A549 (cell line): ENCODE data around the gene KIAA0513. TPM values are rescaled to one million over a fixed set of nuclear protein-coding genes. Genes with fewer than 3 reads are reported as not detected.

Experiments used
- ATAC-seq, 2 experiments: fragments of 200-7000 bp in 1 of 2; fragments of >200 bp in 1 of 2; cut with Nextera tagmentation in 1 of 2; cut with Tn5 transposase in 1 of 2; 3 replicates each; pipeline versions ENCODE4 v1.8.0 to v1.9.1; 2018 to 2020; ENCODE audit warnings: mild to moderate bottlenecking in 1 of 2, moderate library complexity in 1 of 2
- CTCF ChIA-PET: fragments of 300-600 bp; sonication (Branson Sonifier 250); formaldehyde crosslinking; extraction: SDS; loops from one replicate; lab custom pipeline; 2021; ENCODE audit warnings: antibody characterized with exemption, inconsistent platforms; lab: Yijun Ruan, JAX
- POLR2A ChIA-PET: fragments of 350-600 bp; formaldehyde crosslinking; extraction: SDS; loops from one replicate; lab custom pipeline; 2021; ENCODE audit warnings: antibody characterized with exemption, inconsistent platforms; lab: Yijun Ruan, JAX
- DNase-seq, 2 experiments: peaks; one replicate each; pipeline versions ENCODE4 v3.0.0 to v3.0.0-alpha.2; 2011 to 2016; ENCODE audit warnings: low read depth in 1 of 2, low spot score in 1 of 2
- FAIRE-seq: peaks from 2 replicates; lab custom pipeline; 2011; peaks lifted over from hg19 to GRCh38; lab: Jason Lieb, UNC
- H3K27ac ChIP-seq, 2 experiments: fragments of >200 bp; sonication (Bioruptor Twin); formaldehyde crosslinking; 3 replicates each; pipeline ENCODE4 v1.5.1; 2016 to 2017
- H3K4me1 ChIP-seq: fragments of >200 bp; sonication (Bioruptor Twin); formaldehyde crosslinking; 3 replicates; pipeline ENCODE4 v1.6.1; 2016
- H3K4me2 ChIP-seq: fragments of >200 bp; sonication (Bioruptor Twin); formaldehyde crosslinking; 3 replicates; pipeline ENCODE4 v1.6.1; 2016
- H3K4me3 ChIP-seq: fragments of >200 bp; sonication (Bioruptor Twin); formaldehyde crosslinking; 3 replicates; pipeline ENCODE4 v1.5.1; 2016
- H3K9me3 ChIP-seq: fragments of >200 bp; sonication (Bioruptor Twin); formaldehyde crosslinking; 3 replicates; pipeline ENCODE4 v1.6.1; 2016
- CHD2 ChIP-seq: fragments of 150-350 bp; IDR thresholded peaks from 2 replicates; pipeline ENCODE4 v1.6.1; 2014; ENCODE audit warnings: low read length; ENCODE audit not compliant: partially characterized antibody
- EHMT2 ChIP-seq: fragments of 200-600 bp; sonication (generic); IDR thresholded peaks from 2 replicates; pipeline ENCODE4 v1.6.1; 2016; ENCODE audit warnings: antibody characterized with exemption, low read depth, mild to moderate bottlenecking, moderate library complexity
- ESRRA ChIP-seq: fragments of 150-350 bp; IDR thresholded peaks from 2 replicates; pipeline ENCODE4 v1.6.1; 2014; ENCODE audit warnings: mild to moderate bottlenecking, low read length, borderline replicate concordance
- FOSB ChIP-seq: fragments of 250-450 bp; sonication (Bioruptor Pico); IDR thresholded peaks from 2 replicates; pipeline ENCODE4 v1.5.0; 2020; ENCODE audit warnings: mild to moderate bottlenecking, moderate library complexity
- FOSL2 ChIP-seq, 2 experiments: fragments of 450-650 bp in 1 of 2; fragments of >200 bp in 1 of 2; sonication (Bioruptor Twin) in 1 of 2; formaldehyde crosslinking; IDR thresholded peaks; 2 replicates each; pipeline versions ENCODE4 v1.5.0 to v1.6.1; 2016 to 2020; ENCODE audit warnings: mild to moderate bottlenecking in 1 of 2, moderate library complexity in 1 of 2
- GATA3 ChIP-seq: IDR thresholded peaks from 2 replicates; pipeline ENCODE4 v1.6.1; 2012; ENCODE audit warnings: borderline replicate concordance
- JUN ChIP-seq, 2 experiments: fragments of >200 bp; sonication (Bioruptor Twin); formaldehyde crosslinking; IDR thresholded peaks; 2 replicates in 1 of 2; 3 replicates in 1 of 2; pipeline ENCODE4 v1.6.1; 2016 to 2017
- JUNB ChIP-seq: fragments of >200 bp; sonication (Bioruptor Twin); formaldehyde crosslinking; IDR thresholded peaks from 2 replicates; pipeline ENCODE4 v1.6.1; 2016
- NPAS2 ChIP-seq: fragments of 250-450 bp; sonication (Bioruptor Pico); IDR thresholded peaks from 2 replicates; pipeline ENCODE4 v1.8.0; 2022; ENCODE audit warnings: mild to moderate bottlenecking, moderate library complexity, borderline replicate concordance
- RNF2 ChIP-seq: fragments of 200-600 bp; sonication (generic); IDR thresholded peaks from 2 replicates; pipeline ENCODE4 v1.6.1; 2016; ENCODE audit warnings: low read depth, mild to moderate bottlenecking, antibody characterized with exemption, moderate library complexity, borderline replicate concordance
- TFCP2L1 ChIP-seq: fragments of 250-450 bp; sonication (Bioruptor Pico); IDR thresholded peaks from 2 replicates; pipeline ENCODE4 v1.5.0; 2021; ENCODE audit warnings: mild to moderate bottlenecking
- ZC3H11A ChIP-seq: fragments of 450-650 bp; IDR thresholded peaks from 2 replicates; pipeline ENCODE4 v1.6.1; 2014; ENCODE audit warnings: antibody characterized with exemption, mild to moderate bottlenecking
- ZFP36 ChIP-seq: fragments of 450-650 bp; IDR thresholded peaks from 2 replicates; pipeline ENCODE4 v1.6.1; 2014; ENCODE audit warnings: borderline replicate concordance; ENCODE audit not compliant: partially characterized antibody
- ZNF302 ChIP-seq: fragments of 250-450 bp; sonication (Bioruptor Pico); IDR thresholded peaks from 2 replicates; pipeline ENCODE4 v1.9.0; 2021; ENCODE audit warnings: inconsistent platforms, mild to moderate bottlenecking, moderate library complexity
- ZSCAN20 ChIP-seq: fragments of 250-450 bp; sonication (Bioruptor Pico); IDR thresholded peaks from 2 replicates; pipeline ENCODE4 v1.8.0; 2022; ENCODE audit warnings: mild to moderate bottlenecking, moderate library complexity
- WGBS: methylation state at CpG from one replicate; pipeline ENCODE4 v1.1.6; 2017; ENCODE audit errors: missing lambda C conversion rate; 5-methylcytosine and 5-hydroxymethylcytosine counted together
- polyA plus RNA-seq, 4 experiments: library from polyadenylated mRNA; depleted of rRNA in 3 of 4; stranded (reverse); fragments of >200 nt; fragmentation: RNase III in 1 of 4; extraction: RNeasy Plus Mini Kit Qiagen cat#74134 plus additional on column Dnase treatment in 1 of 4; gene quantifications; 2 replicates in 3 of 4; 3 replicates in 1 of 4; pipeline ENCODE4 v1.2.3, GENCODE V29; 2011 to 2017
- TF ChIP-seq, protein P1 (sequence below): fragments of >200 bp; sonication (Bioruptor Twin); formaldehyde crosslinking; IDR thresholded peaks from 2 replicates; pipeline ENCODE4 v1.6.1; 2016
- TF ChIP-seq, protein P2 (sequence below): IDR thresholded peaks from 2 replicates; pipeline ENCODE4 v1.6.1; 2012; ENCODE audit warnings: low read depth, borderline replicate concordance

KIAA0513 gene
- polyA plus RNA-seq, 2 of the 4 experiments (the other 2 are of a cell fraction), result 1.8 TPM

DNA sequence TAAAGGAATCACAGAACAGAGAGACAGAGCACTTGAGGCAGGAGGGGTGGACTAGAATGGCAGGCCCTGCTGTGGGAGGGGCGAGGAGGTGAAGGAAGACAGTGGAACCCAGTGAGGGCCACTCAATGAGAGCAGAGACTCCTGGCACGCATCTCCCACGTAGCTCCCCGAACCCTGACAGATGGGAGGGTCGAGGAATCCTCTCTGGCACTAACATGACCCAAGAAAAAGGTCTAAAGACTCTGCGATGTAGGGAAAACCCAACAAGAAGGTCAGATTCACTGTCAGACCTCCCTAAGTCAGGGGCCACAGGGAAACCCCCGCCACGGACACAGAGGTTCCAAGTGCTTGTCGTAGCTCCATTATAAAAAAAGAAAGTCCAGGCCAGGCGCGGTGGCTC is 31.2 kb upstream of the KIAA0513 start (continued):
- TF ChIP-seq, protein P1, sequence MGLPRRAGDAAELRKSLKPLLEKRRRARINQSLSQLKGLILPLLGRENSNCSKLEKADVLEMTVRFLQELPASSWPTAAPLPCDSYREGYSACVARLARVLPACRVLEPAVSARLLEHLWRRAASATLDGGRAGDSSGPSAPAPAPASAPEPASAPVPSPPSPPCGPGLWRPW, result no peak
- TF ChIP-seq, protein P2, sequence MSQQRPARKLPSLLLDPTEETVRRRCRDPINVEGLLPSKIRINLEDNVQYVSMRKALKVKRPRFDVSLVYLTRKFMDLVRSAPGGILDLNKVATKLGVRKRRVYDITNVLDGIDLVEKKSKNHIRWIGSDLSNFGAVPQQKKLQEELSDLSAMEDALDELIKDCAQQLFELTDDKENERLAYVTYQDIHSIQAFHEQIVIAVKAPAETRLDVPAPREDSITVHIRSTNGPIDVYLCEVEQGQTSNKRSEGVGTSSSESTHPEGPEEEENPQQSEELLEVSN, result no peak
- TF ChIP-seq FOSL2 (IDR thresholded peaks at IDR 0.05) (no peak), FOSL2 (CRISPR knock-in tag; IDR thresholded peaks at IDR 0.05) (no peak)
- TF ChIP-seq, all 56 proteins: peak for 0

DNA sequence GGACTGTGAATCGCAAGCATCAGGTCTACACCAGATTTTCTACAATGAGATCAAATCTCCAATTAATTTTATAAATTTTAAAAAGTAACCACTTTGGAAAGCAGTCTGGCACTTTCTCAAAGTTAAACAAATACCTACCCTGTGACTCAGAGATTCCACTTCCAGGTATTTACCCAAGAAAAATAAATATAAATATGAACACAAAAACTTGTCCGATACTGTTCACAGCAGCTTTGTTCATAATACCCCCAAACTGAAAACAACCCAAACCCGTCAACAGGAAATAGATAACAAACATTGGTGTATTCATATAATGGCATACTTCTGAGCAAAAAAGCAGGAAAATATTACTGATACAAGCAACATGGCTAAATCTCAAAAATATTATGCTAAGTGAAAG is 28.4 kb upstream of the KIAA0513 start:
- CTCF ChIA-PET, result interaction anchor here (0.9 to 1.6 kb wide), 6 partner anchors 8 to 116 kb away, joined by 3 to 6 read pairs (median 4); no protein-coding TSS in a partner anchor
- Histone ChIP-seq H3K27ac (peak overlapping the region; percentile 79 to 90), H3K4me3 (peak overlapping the region; percentile 7; the same call in 1 of the 3 replicates), H3K9me3 (no peaks in the 10 kb centered on the region), H3K4me1 (peaks cover 88% of the 10 kb centered on the region), H3K4me2 (peak overlapping the region; percentile 76)
- no peak for FAIRE-seq
- DNase-seq, result peak in 1 of 2 experiments; percentile 57
- 1% methylated on average over 3 of the region's 3 CpGs for WGBS
- POLR2A ChIA-PET, result no interaction called here
- ATAC-seq, result no peak
- TF ChIP-seq CHD2 (no peak), JUNB (peak; percentile 79), FOSL2 (IDR thresholded peaks at IDR 0.05) (peak; percentile 55; the same call in 1 of the 2 replicates), FOSL2 (CRISPR knock-in tag; IDR thresholded peaks at IDR 0.05) (peak; percentile 82), TFCP2L1 (CRISPR knock-in tag) (no peak), JUN (IDR thresholded peaks at IDR 0.05) (peak; percentile 28 to 62; a peak in 1 of 5 replicates), GATA3 (peak; percentile 64; the same call in 1 of the 2 replicates)
- TF ChIP-seq, all 56 proteins: peak for 4

DNA sequence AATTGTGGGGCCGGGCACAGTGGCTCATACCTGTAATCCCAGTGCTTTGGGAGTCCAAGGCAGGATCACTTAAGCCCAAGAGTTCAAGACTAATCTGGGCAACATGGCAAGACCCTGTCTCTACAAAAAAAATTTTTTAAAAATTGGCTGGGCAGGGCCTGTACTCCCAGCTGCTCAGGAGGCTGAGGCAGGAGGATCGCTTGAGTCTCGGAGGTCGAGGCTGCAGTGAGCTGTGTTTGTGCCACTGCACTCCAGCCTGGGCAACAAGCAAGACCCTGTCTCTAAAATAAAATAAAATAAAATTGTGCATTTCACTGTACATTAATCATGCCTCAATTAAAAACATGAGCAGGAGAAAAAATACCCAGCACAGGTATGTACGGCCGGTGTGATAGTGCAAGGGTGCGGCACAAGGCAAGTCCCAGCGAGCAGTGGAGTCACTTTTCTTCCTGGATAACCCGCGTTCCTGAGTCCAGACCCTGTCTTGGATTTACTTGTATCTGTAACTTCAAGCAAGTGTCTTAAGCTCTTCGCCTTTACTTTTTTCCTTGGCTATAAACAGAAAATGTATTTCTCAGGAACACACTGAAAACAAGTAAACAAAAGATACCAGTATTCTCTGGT is 27.6 kb upstream of the KIAA0513 start:
- H3K4me1 ChIP-seq, result peaks cover 92% of the 10 kb centered on the region

DNA sequence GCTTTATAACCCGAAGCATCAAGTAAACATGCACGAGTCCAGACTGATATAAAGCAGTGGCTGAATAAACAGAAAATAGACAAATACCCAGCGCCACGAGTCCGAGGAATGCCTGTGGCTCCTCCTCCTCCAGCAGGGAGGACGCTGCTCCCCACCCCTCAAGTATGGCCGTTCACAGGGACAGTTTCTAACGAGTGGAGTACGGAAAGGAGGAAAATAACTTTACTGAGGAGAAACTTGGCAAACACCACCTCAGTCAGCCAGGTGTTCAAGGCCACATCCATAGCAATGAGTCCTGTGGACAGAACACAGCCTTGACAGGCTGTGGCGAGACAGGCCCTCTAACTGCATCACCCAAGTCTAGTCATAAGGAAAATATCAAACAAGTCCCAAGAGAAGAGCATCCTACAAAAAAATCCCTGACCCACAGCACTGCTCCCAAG is 25.5 kb upstream of the KIAA0513 start:
- FAIRE-seq (no peak), ATAC-seq (no peak), DNase-seq (no peak)
- no peak overlapping the region for H3K4me3 ChIP-seq
- 73% methylated on average over 10 of the region's 10 CpGs for WGBS
- peak overlapping the region; percentile 76 for H3K4me2 ChIP-seq
- H3K27ac ChIP-seq, result peak overlapping the region; percentile 79 to 90
- no peaks in the 10 kb centered on the region for H3K9me3 ChIP-seq
- TF ChIP-seq ZNF302 (CRISPR knock-in tag) (no peak), NPAS2 (no peak), ESRRA (no peak)
- POLR2A ChIA-PET, result no interaction called here
- peaks cover 90% of the 10 kb centered on the region for H3K4me1 ChIP-seq
- CTCF ChIA-PET, result interaction anchor here (0.7 to 1.5 kb wide), 3 partner anchors 19 to 235 kb away, joined by 3 read pairs; no protein-coding TSS in a partner anchor

More for the DNA sequence above, 27.6 kb upstream of the KIAA0513 start:
- POLR2A ChIA-PET, result no interaction called here
- CTCF ChIA-PET, result interaction anchor here (1.0 to 1.4 kb wide), 4 partner anchors 11 to 115 kb away, joined by 3 to 6 read pairs (median 3); partner anchors contain the start of gene ZDHHC7
- no peaks in the 10 kb centered on the region for H3K9me3 ChIP-seq
- TF ChIP-seq FOSB (CRISPR knock-in tag), result no peak
- no peak for TF ChIP-seq ZSCAN20 (CRISPR knock-in tag)
- TF ChIP-seq ZFP36, result no peak
- no peak for TF ChIP-seq RNF2
- TF ChIP-seq FOSL2 (IDR thresholded peaks at IDR 0.05), result no peak
- no peak for TF ChIP-seq FOSL2 (CRISPR knock-in tag; IDR thresholded peaks at IDR 0.05)
- no peak for TF ChIP-seq ESRRA
- TF ChIP-seq, all 56 proteins: peak for 0
- peak overlapping the region; percentile 79 to 90 for H3K27ac ChIP-seq
- FAIRE-seq (no peak), DNase-seq (no peak), ATAC-seq (no peak)
- peak overlapping the region; percentile 7; the same call in 1 of the 3 replicates for H3K4me3 ChIP-seq
- peak overlapping the region; percentile 76 for H3K4me2 ChIP-seq
- WGBS, result 82% methylated on average over 11 of the region's 11 CpGs

DNA sequence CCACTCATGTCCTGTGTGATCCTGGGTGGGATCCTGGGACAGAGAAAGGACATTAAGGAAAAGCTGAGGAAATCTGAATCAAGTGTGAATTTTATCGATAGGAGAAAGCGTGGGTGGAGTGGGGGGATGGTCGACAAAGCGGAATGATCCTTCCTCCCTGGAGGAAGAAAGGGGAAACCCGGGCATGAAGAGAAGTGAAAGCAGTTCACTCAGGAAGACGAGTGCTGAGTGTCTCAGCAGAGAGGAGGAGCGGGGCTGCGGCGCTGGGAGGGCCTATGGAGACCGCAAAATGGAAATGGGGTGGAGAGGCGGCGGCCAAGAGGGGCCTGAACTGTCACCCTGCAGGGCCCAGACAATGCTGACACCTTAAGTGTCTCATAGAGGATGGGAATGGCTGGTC is 25.0 kb upstream of the KIAA0513 start:
- no peak for ATAC-seq
- ChIA-PET CTCF (interaction anchor here (1.2 kb wide), 1 partner anchor 20 kb away, joined by 3 read pairs; no protein-coding TSS in a partner anchor), POLR2A (no interaction called here)
- no peak for TF ChIP-seq ZC3H11A
- no peak for TF ChIP-seq EHMT2
- TF ChIP-seq FOSL2 (IDR thresholded peaks at IDR 0.05), result no peak
- TF ChIP-seq FOSL2 (CRISPR knock-in tag; IDR thresholded peaks at IDR 0.05), result no peak
- WGBS, result 83% methylated on average over 12 of the region's 12 CpGs
- FAIRE-seq, result no peak
- peak overlapping the region; percentile 79 to 90 for H3K27ac ChIP-seq
- peak overlapping the region; percentile 76 for H3K4me2 ChIP-seq
- no peak overlapping the region for H3K4me3 ChIP-seq
- no peaks in the 10 kb centered on the region for H3K9me3 ChIP-seq
- peaks cover 90% of the 10 kb centered on the region for H3K4me1 ChIP-seq
- no peak for DNase-seq
